ENCODE data around the gene GOLGA8K.
"Not testable (repeated sequence)": the region's sequence is repeated elsewhere in the genome, so short reads cannot be mapped to it uniquely, and the experiment has no call there.

GOLGA8K gene, protein sequence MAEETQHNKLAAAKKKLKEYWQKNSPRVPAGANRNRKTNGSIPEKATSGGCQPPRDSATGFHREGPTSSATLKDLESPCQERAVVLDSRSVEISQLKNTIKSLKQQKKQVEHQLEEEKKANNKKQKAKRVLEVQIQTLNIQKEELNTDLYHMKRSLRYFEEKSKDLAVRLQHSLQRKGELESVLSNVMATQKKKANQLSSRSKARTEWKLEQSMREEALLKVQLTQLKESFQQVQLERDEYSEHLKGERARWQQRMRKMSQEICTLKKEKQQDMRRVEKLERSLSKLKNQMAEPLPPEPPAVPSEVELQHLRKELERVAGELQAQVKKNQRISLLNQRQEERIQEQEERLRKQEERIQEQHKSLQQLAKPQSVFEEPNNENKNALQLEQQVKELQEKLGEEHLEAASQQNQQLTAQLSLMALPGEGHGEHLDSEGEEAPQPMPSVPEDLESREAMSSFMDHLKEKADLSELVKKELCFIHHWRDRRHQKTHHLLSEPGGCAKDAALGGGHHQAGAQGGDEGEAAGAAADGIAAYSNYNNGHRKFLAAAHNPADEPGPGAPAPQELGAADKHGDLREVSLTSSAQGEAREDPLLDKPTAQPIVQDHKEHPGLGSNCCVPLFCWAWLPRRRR

DNA sequence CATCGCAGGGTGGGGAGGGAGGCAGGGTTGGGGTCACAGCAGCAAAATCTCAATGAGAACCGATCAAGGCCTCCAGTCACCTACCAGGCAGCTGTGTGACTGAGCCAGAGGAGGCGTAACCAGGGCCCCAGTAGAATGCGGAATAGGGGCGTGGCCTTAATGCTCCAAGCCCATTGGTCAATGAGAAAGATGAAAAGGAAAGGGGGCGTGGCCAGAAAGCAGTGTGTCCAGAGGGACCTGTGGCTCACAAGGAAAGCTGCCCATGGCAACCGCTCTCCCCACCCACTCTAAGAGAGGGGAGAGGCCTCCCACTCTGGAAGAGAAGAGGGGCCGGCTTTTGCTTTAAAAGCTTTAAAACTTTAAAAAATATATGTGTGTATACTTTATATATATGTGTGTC, at the start of gene GOLGA8K:
GOLGA8K (minus strand) TSS at position 101 of the 400 bp plus-strand sequence; CDS start at position 3, 98 bp downstream.
- not testable (repeated sequence) for DNase-seq

GRCh38 chr15:32440445-32440977, 37.4 kb upstream of the GOLGA8K start:
- not testable (repeated sequence) for DNase-seq

DNA sequence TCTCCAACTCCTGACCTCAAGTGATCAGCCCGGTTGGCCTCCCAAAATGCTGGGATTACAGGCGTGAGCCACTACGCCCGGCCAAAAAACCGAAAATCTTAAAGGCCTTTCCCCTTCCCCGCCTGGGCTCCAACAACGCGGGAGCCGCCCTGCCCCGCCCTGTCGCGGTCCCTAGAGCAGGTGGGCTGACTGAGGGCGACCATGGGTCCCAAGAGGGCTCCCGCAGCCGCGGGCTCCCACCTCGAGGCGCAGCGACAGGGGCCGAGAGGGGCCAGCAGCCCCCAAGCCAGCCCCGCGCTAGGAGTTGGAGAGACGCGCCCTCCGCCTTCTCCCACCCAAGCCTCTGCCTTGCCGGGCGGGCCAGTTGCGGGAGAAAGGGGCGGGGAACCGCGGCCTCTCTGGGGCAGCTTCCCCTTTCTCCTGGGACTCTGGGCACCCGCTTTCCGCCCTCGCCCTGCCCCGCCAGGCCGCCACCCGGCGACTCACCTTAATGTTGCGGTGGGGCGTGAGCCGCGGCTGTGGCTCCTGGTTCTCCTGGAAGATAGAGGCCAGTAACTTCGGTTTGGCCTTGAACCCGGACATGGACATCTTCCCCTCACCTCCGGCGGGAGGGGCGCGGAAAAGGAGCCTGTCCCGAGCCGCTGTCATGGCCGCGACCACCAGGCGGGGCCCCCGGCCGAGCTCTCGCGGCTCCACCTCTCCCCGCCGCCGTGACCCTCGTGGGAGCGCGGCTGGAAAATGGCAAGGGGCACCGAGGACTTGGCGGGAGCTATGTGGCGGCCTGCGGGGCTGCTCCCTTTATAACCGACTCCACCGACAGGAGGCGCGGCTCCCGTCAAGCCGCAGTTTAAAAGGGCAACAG, 31.2 kb upstream of the GOLGA8K start:
- not testable (repeated sequence) for DNase-seq

DNA sequence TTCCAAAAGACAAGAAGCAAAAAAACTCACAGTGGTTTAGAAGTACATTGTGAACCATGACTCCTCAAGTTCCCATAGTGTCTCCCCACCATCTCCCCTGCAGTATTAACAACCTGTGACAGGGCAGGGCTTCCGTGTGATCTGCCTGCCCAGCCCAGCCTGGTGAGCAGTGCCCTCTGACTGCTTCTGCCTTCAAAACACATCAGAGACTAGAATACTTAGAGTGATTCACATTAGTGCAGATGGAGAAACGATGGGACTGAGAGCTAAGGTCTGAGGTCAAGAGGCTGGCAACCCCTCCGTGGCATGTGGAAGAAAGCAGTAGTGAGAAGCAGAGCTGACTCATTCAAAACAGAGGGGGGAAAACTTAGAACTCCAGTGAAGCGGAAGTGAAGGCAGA, 24.5 kb upstream of the GOLGA8K start:
- not testable (repeated sequence) for DNase-seq

- not testable (repeated sequence) for DNase-seq
Measured at GRCh38 chr15:32426511-32426910, 23.4 kb upstream of the GOLGA8K start.

- DNase-seq: not testable (repeated sequence)
Measured at GRCh38 chr15:32407903-32408302, 4.8 kb upstream of the GOLGA8K start.

- not testable (repeated sequence) for DNase-seq
Measured at GRCh38 chr15:32396522-32396921, 6.6 kb downstream of the GOLGA8K start.

DNA sequence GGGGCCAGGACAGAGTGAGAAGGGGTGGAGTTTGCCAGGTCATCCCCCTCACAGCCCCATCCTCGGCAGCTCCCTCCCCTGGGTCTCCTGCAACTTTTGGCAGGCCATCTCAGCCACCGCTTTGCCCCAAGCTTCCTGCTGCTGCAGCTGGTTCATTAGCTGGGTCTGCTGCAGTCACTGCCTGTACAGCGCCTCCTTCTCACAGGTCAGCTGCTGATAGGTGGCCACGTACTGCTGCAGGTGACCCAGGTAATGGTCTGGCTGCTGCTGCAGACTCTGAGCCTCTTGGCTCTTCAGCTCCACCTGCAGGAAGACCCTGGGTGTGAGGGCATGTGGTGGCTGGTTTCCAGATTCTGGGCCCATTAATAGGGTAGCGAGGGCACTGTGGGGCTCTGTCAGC, 8.3 kb downstream of the GOLGA8K start:
- DNase-seq: not testable (repeated sequence)

DNA sequence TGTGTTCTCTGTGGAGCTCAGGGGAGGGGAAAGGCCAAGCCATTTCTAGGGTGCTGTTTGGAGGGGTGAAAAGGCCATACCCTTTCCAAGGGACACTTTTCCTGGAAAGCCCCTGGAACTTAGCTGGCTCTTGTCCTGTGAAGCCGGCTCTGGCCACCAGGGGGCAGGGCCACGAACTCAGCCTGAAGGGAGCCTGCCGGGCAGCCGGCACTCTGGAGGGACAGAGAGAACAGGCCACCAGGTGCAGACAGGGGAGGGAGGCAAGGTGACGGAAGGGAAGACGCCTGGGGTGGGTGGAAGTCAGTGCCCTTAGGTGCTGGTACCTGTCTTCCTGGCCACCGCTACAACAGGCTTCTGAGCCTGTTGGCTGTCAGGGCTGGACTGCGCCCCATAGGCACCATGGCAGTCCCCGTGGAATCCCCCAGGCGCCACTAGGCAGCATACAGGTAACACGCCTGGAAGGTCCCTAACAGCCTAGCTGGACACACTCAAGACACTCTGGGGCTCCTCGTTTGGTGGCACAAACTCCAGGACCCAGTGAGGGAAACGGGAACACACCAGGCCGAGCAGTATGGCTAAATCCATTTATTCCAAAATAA, 14.9 kb downstream of the GOLGA8K start:
- not testable (repeated sequence) for DNase-seq

DNA sequence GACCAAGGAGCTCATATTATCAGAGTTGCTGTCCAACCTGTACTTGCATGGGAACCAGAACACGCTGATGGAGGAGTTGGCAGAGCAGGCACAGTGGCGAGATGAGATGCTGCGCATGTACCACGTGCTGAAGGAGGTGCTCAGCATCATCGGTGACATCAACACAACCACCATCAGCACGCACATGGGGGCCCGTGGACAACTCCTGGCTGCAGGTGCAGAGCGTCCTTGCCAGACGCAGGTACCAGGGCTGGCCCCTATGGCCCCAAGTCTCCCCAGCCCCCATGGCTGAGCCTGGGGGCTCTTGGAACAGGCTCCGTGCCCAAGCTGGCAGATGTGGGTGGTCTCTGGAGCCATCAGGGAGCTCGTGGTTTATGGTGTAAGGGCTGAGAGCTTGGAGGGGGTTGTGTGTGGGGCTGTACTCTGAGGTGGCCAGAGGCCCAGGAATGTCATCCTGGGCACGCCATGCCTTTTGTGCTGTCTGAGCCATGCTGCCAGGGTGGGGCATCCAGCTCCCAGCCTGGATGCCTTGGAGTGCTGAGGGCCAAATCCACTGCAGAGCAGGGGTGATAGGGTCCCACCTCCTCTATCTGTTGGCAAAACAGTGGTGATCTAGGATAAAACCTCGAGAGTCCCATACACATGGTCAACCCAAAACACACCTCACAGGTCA, 17.1 kb downstream of the GOLGA8K start:
- DNase-seq: not testable (repeated sequence)

DNA sequence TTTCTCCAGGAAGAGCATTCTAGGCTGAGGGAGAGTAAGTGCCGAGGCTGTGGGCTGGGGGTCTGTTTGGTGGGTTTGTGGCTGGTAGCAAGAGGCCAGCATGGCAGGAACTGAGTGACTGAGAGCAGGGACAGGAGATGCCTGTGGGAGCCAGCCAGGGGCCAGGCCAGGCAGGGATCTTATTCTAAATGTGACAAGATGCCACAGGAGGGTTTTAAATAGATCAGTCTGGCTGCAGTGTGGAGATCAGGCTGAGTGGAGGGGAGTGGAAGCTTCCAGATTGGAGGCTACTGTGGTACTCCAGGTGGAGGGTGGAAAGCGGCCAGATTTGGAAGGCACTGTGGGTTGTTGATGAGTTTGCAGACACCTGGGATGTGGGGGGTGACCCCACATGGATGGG, 28.9 kb downstream of the GOLGA8K start:
- DNase-seq: not testable (repeated sequence)

DNA sequence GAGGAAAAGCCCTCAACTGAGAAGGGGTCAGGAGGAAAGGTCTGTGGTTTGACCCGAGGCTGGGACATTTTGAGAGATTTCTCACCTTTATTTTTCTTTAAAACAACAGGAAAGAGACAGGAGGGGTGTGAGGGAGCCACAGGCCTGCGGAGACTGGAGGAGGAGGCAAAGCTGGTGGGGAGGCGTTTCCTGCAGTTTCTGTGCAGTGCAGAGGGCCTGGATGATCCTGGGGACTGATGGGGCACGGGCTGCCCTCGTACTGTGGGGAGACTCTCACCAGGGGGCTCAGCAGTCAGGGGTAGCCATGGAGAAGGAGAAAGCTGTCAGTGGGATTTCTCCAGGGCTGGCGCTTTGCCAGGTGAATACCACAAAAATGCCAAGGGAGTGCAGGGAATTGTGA, 29.4 kb downstream of the GOLGA8K start:
- not testable (repeated sequence) for DNase-seq

DNA sequence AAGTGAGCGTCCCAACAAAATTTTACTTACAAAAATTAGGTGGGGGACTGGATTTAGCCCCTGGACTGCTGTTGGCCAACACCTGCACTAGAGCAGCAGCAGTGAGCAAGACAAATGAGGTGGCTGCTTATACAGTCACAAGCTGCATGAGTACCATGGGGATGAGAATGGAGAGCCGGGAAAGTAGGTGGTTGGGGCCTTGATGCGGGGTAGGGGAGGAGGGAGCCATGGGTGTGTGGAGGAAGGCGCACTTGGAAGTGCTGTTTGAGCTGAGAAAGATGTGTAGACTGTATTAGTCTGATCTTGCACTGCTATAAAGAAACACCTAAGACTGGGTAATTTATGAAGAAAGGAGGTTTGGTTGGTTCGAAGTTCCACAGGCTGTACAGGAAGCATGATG, 31.0 kb downstream of the GOLGA8K start:
- DNase-seq: not testable (repeated sequence)

DNA sequence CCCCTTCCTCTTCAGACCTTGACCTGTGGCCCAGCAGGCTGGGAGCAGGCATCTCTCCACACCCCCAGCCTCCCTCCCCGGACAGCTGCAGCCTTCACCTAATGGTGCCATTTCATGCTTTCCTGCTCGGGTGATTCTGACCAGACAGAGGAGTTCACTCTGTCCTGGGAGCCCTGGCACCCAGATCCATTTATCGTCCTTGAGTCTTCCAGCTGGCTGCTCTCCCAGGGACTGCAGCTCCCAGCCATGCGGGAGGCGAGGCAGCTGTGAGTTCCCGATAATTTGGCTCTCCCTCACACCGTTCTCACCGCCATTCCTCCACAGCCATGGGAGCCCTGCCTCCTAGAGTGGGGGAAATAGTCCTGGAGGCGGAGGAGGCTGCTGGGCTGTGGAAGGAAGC, 32.6 kb downstream of the GOLGA8K start:
- not testable (repeated sequence) for DNase-seq

DNA sequence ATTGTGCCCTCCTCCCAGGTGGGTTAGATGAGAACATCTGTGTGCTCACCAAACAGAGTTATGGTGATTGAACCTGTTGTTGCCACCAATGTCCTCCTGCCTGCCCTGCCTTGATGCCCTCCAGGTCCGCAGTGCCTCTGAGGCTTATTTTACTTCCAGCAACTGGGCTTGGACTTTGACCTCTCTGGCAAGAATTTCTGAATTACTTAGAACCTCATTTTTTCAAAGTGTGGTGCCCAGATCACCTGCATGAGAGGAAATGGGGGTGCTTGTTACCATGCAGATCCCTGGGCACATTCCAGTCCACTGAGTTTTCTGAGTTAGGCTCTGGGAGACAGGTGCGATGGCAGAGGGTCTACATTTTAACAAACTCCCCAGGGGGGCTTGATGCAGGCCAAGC, 33.0 kb downstream of the GOLGA8K start:
- not testable (repeated sequence) for DNase-seq

DNA sequence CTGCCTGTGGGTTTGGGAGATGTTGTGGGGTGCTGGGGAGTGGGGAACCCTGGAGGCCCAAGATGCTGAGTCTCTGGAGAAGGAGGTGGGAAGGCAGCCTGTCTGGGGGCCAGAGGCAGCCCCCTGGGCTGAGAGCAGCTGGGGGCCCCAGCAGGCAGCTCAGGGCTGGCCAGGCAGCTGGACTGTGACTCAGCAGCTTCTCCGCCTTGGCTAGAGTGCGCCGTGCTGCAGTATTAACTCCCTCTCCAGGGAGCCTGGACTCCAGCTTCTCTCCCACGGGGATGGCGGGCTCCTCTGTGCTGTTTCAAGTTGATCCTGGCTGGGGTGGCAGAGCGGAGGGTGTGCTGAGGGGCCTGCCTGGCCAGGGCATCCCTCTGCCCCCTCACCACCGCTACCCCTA, 36.6 kb downstream of the GOLGA8K start:
- DNase-seq: not testable (repeated sequence)

GRCh38 chr15:32365955-32366354, 37.1 kb downstream of the GOLGA8K start:
- not testable (repeated sequence) for DNase-seq

GRCh38 chr15:32364944-32365343, 38.1 kb downstream of the GOLGA8K start:
- DNase-seq: not testable (repeated sequence)

- DNase-seq: not testable (repeated sequence)
Measured at GRCh38 chr15:32363449-32363848, 39.6 kb downstream of the GOLGA8K start.

DNA sequence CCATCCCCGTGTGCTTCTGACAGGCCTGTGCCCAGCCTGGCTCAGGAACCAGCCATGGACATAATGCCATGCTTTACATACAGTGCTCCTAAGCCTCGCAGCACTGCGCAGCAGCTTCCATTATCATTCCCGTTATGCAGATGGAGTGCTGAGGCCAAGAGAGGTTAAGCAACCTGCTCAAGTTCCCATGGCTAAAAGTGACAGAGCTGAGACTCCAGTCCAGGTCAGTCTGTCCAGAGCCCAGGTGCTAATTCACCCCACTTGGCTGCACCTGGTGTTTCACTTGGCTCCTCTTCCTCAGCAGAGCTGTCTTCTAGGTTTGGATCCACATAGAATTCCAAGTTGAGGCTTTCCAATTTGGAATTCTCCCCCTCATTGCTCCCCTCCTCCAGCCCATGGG, 41.4 kb downstream of the GOLGA8K start:
- not testable (repeated sequence) for DNase-seq

DNA sequence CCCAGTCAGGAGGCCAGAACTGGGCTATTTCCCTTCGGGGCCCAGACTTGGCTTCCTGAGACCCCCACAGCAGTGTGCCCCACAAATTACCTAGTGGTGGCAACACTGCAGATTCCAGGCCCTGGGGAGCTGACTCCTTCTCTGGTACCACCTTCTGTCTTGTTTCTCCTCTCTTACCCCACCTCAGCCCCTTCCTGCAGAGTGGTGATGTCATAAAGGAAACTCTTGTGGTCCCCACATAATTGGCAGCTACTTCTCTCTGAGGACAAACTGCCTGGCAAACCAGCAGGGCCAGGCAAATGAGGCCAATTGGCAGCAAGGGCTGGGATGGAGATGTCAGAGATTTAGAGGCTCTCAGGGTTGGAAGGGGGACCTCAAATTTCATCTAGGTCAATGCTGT, 44.6 kb downstream of the GOLGA8K start:
- DNase-seq: not testable (repeated sequence)

- not testable (repeated sequence) for DNase-seq
Measured at GRCh38 chr15:32356909-32357308, 46.2 kb downstream of the GOLGA8K start.

Data from CD4-positive, alpha-beta T cell treated with Interleukin-17A for 4 hours (primary cell).